GM12891 (cell line): ENCODE measurements around the gene OR10J5.

ENCODE experiments used
- PAX5 ChIP-seq: IDR thresholded peaks from 2 replicates; pipeline ENCODE4 v1.6.1; 2011; ENCODE audit warnings: low read length, moderate library complexity, mild to moderate bottlenecking; ENCODE audit not compliant: insufficient read depth, severe bottlenecking
- POLR2A ChIP-seq: IDR thresholded peaks from 2 replicates; pipeline ENCODE4 v1.6.1; 2011; ENCODE audit warnings: low read depth, low read length, control low read depth
- POLR2AphosphoS5 ChIP-seq: IDR thresholded peaks from 2 replicates; pipeline ENCODE4 v1.6.1; 2011; ENCODE audit warnings: low read depth, low read length, control low read depth
- SPI1 ChIP-seq: IDR thresholded peaks from 2 replicates; pipeline ENCODE4 v1.6.1; 2011; ENCODE audit warnings: low read depth, low read length, control low read depth
- TAF1 ChIP-seq: IDR thresholded peaks from 2 replicates; pipeline ENCODE4 v1.6.1; 2011; ENCODE audit warnings: low read depth, low read length, control low read depth

- no peak for TF ChIP-seq POLR2A
- no peak for TF ChIP-seq SPI1
- no peak for TF ChIP-seq PAX5
- TF ChIP-seq POLR2AphosphoS5: no peak
- no peak for TF ChIP-seq TAF1
Observed at GRCh38 chr1:159548126-159548525, 12.3 kb upstream of the OR10J5 start.
